ENCODE measurements around the gene SLN. TPM values are rescaled to one million over a fixed set of nuclear protein-coding genes. Genes with fewer than 3 reads are reported as not detected.

SLN gene
- total RNA-seq, 1 donor from 2014 or later = not detected

DNA sequence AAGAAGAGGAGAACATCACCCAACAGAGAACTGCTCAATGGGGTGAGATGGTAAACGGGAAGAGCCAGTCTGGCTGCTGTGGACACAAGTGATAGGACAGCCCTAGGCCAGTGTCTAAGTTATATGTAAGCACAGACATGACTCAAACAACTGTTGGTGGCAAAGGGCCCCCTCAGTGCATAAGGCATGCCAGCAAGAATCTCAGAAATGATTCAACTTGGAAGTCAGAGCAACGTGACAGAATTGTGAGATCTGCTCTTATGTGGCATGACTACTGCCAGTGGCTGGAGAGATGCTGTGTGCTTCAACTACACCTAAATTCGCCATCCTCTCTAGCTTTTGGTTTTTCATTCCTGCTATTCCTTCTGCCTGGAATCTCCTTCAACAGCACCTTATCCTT is 7.4 kb downstream of the SLN start:
- H3K27me3 ChIP-seq = no peaks in the 10 kb centered on the region
- no peak overlapping the region for H3K4me3 ChIP-seq
- H3K36me3 ChIP-seq = no peaks in the 10 kb centered on the region
- no peak for DNase-seq (ENCODE audit: extremely low spot score in 2 of 2)
- H3K4me1 ChIP-seq = no peaks in the 10 kb centered on the region
- TF ChIP-seq, protein P1, sequence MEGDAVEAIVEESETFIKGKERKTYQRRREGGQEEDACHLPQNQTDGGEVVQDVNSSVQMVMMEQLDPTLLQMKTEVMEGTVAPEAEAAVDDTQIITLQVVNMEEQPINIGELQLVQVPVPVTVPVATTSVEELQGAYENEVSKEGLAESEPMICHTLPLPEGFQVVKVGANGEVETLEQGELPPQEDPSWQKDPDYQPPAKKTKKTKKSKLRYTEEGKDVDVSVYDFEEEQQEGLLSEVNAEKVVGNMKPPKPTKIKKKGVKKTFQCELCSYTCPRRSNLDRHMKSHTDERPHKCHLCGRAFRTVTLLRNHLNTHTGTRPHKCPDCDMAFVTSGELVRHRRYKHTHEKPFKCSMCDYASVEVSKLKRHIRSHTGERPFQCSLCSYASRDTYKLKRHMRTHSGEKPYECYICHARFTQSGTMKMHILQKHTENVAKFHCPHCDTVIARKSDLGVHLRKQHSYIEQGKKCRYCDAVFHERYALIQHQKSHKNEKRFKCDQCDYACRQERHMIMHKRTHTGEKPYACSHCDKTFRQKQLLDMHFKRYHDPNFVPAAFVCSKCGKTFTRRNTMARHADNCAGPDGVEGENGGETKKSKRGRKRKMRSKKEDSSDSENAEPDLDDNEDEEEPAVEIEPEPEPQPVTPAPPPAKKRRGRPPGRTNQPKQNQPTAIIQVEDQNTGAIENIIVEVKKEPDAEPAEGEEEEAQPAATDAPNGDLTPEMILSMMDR (IDR thresholded peaks at IDR 0.05) = no peak
- TF ChIP-seq POLR2AphosphoS5 (IDR thresholded peaks at IDR 0.05; ENCODE audit: insufficient read depth in 1 of 2, low read depth in 1 of 2) (no peak), POLR2A (IDR thresholded peaks at IDR 0.05) (no peak)
- no peaks in the 10 kb centered on the region for H3K9me3 ChIP-seq
- H3K27ac ChIP-seq = no peak overlapping the region
- intact Hi-C loops (cut with DNase I) = no loop called here

DNA sequence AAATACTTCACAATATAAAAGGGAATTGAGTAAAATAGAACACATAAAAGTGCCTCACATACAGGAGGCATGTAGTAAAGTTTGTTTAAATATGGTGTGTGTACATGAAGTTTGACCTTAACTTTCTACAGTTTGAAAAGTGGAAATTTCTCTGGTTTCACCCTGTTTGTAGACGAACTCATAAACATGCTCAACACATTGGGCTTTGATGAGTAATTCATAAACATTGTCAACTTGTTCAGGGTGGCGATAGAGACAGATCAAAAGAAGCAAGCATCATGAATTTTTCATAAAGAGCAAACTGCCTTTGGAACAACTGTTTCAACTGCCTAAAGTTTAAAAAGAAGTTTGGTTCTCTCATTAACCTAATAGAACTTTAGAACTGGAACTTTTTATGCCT is 9.1 kb downstream of the SLN start:
- Histone ChIP-seq H3K4me3 (no peak overlapping the region), H3K4me1 (no peaks in the 10 kb centered on the region)

DNA sequence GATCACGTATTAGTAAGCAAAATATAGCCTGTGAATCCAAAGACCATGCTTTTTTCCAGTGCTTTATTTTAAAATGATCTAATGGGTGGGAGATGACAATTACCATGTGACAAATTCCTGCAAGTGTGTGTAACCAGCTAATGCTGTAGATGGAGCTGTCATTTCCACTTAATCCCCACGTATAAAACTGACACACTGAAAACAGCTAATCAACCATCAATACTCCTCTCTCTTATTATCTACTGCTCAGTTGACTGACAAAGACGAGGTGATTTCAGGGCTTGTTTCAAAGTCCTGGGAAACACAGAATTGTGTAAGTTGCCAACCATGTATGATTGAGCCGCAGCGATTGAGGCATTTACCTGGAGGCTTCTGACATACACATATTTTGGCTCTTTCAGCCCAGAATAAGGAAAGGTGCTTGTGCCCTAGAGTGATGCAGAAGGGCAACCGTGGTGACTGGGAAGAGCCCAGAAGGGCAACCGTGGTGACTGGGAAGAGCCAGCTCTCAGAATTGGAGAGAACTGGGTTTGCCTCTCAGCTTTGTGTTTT is 9.7 kb downstream of the SLN start:
- Histone ChIP-seq H3K36me3 (no peaks in the 10 kb centered on the region), H3K9me3 (no peaks in the 10 kb centered on the region), H3K4me1 (no peaks in the 10 kb centered on the region), H3K4me3 (no peak overlapping the region), H3K27me3 (no peaks in the 10 kb centered on the region), H3K27ac (no peak overlapping the region)
- intact Hi-C loops (cut with DNase I) = no loop called here
- no peak for DNase-seq (ENCODE audit: extremely low spot score in 2 of 2)
- TF ChIP-seq, protein P1 (IDR thresholded peaks at IDR 0.05) = no peak
- no peak for TF ChIP-seq POLR2AphosphoS5 (IDR thresholded peaks at IDR 0.05; ENCODE audit: insufficient read depth in 1 of 2, low read depth in 1 of 2)
- no peak for TF ChIP-seq POLR2A (IDR thresholded peaks at IDR 0.05)

More for the DNA sequence above, 9.1 kb downstream of the SLN start:
- Histone ChIP-seq H3K9me3 (no peaks in the 10 kb centered on the region), H3K36me3 (no peaks in the 10 kb centered on the region), H3K27ac (no peak overlapping the region), H3K27me3 (no peaks in the 10 kb centered on the region)
- intact Hi-C loops (cut with DNase I) = no loop called here
- no peak for DNase-seq (ENCODE audit: extremely low spot score in 2 of 2)
- TF ChIP-seq, protein P1 (IDR thresholded peaks at IDR 0.05) = no peak
- no peak for TF ChIP-seq POLR2A (IDR thresholded peaks at IDR 0.05)
- no peak for TF ChIP-seq POLR2AphosphoS5 (IDR thresholded peaks at IDR 0.05; ENCODE audit: insufficient read depth in 1 of 2, low read depth in 1 of 2)

DNA sequence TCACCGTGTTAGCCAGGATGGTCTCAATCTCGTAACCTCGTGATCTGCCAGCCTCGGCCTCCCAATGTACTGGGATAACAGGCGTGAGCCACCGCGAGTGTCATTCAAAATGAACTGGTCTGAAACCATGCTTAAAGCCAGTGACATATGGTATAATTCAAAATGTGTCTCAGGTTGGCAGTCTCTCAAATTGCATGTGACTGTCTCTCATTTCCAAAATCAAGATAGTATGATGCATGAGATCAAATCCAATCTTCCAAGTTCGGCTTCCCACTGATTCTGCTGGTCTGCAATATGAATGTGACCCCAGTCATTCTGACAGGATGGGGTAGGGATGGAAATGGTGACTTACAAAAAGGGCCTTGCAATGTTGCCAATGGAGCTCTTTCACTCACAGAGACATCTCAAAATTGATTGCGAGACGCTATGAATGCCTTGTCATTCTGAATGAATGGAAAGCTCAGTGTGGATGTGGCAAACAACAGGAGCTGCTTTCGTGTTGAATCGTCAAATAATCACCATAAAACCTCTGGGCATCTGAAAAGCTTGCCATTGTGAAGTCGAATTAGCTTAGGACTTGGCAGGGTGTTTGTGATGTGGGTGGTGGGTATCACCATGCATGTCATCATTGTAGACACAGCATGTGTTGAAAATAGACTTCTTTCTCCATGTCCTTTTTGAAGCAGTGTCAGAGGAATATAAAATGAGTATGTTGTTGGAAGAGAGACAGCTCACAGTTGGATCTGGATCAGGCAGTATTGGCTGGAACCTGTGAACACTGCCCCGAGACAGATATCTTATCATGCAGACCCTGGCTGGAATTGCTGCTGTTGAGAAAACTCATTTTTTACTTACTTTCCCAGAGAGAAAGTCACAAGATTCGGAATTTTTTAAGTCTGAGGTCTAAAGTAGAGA is 12.2 kb downstream of the SLN start:
- Histone ChIP-seq H3K9me3 (no peaks in the 10 kb centered on the region), H3K27me3 (no peaks in the 10 kb centered on the region), H3K27ac (no peak overlapping the region), H3K4me3 (no peak overlapping the region), H3K4me1 (no peaks in the 10 kb centered on the region), H3K36me3 (no peaks in the 10 kb centered on the region)
- no peak for DNase-seq (ENCODE audit: extremely low spot score in 2 of 2)
- TF ChIP-seq POLR2A (IDR thresholded peaks at IDR 0.05) (no peak), POLR2AphosphoS5 (IDR thresholded peaks at IDR 0.05; ENCODE audit: insufficient read depth in 1 of 2, low read depth in 1 of 2) (no peak)
- intact Hi-C loops (cut with DNase I) = no loop called here

DNA sequence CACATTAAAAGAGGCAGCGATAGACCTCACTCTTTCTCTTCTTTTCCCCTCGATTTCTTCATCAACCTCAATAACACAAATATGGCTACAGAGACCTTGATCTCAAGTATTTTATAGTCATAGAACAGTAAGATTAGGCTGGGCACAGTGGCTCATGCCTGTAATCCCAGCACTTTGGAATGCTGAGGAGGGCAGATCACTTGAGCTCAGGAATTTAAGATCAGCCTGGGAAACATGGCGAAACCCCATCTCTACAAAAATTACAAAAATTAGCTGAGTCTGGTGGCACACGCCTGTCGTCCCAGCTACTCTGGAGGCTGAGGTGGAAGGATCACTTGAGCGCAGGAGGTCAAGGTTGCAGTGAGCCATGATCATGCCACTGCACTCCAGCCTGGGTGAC is 14.6 kb downstream of the SLN start:
- Histone ChIP-seq H3K4me1 (no peaks in the 10 kb centered on the region), H3K27ac (no peak overlapping the region), H3K27me3 (no peaks in the 10 kb centered on the region), H3K36me3 (no peaks in the 10 kb centered on the region), H3K9me3 (no peaks in the 10 kb centered on the region), H3K4me3 (no peak overlapping the region)
- DNase-seq (ENCODE audit: extremely low spot score in 2 of 2) = no peak
- TF ChIP-seq, protein P1 (IDR thresholded peaks at IDR 0.05) = no peak
- TF ChIP-seq POLR2AphosphoS5 (IDR thresholded peaks at IDR 0.05; ENCODE audit: insufficient read depth in 1 of 2, low read depth in 1 of 2) (no peak), POLR2A (IDR thresholded peaks at IDR 0.05) (no peak)
- intact Hi-C loops (cut with DNase I) = no loop called here
